NT2/D1 (cell line): ENCODE data around the gene UNC5B.

Experiments
- YY1 ChIP-seq: IDR thresholded peaks from 2 replicates; pipeline ENCODE4 v1.6.1; 2011; ENCODE audit not compliant: insufficient read length, insufficient read depth
- ZNF274 ChIP-seq: IDR thresholded peaks from 2 replicates; pipeline ENCODE4 v1.6.1; 2011; ENCODE audit warnings: mild to moderate bottlenecking, low read depth, low read length

DNA sequence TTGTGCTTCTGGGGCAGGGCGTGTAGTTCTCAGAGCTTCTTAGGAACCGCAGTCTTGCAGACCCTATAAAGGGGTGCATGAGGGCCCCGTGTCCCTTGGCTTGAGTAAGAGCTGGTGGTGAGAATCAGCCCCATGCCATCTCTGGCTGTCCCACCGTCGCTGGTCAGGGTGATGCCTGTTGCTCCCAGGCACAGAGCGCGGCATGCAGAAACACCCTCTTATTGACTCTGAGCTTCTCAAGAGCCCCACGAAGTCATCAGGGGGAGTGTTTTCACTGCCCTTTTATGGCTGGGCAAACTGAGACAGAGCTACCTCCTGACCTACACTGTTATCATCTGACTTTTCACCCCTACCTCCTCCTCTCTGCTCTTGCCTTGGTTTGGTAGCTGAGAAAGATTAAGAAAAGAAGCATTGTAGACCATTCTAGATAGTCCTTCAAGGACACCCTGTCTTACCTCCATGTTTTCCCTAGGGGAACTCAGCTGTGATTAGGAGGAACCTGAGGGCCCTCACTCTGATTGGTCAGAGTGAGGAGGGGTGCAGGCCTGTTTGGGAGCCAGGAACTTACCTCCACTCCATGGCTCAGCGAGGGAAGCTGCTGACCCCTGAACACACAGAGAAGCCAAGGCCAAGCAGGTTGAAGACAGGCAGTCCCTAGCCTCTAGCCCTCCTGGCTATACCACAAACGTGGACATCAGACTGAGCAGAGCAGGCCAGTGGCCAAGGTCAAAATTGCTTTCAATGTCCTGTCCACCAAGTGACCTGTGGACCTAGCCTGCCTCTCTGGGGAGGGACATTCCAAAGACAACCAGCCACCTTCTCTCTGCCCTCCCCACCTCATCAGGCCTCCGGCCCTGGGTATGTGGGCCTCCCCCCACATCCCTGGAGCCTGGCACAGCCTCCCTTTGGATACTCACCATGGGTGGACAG, 17.6 kb downstream of the UNC5B start:
- TF ChIP-seq ZNF274 (no peak), YY1 (no peak)
